NK-92 treated with Interleukin-12 subunit alpha and Interleukin-12 subunit beta, amount 100 ng/mL, for 24 hours (cell line): ENCODE measurements around the gene CNN2.

Source experiments
- DNase-seq: peaks from one replicate; lab custom pipeline; 2025; lab: John Stamatoyannopoulos, UW

Gene CNN2

DNA sequence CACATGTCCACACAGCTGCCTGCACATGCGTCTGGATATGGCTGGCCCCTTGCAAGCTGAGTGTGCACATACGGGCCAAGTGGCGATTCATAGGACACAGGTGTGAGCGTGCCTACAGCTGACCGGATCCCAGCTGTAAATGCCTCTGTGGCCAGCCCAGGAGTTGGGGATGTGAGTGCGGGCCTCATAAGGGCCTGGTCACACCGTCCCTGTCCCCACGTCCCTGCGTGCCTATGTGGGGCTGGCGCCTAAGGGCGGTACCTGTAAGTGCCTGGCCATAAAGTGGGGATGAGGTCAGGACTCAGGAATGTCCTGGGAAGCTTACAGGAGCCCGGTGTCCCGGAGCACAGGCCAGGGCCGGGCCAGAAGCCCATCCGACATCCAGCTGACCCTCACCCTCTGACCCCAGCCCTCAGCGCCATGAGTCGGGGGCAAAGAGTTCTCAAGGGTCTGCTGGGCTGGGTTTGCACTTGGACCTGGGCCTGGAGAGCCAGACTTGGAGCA, 39.2 kb downstream of the CNN2 start:
- DNase-seq, result no peak

DNA sequence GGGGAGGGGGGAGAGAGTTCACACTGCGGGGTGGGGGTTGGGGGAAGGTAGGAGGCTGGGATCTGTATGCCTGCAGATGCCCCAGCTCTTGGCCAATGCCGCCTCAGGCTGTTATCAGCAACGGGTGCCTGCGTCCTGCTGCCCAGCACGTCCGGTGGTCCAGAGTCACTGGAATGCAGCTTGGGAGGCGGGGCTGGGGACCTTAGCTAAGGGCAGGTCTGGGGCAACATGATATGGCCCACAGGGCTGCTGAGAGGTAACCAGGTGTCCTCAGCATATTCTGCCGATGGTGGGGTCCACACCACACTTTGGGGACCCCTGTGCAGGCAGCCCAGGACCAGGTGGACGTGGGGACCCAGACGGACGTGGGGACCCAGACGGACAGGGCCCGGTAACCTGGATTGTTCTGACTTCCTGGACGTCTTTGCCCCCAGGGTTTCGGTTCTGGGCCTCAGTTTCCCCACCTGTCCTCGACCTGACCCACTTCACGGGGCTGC, 39.9 kb downstream of the CNN2 start:
- DNase-seq, result no peak

DNA sequence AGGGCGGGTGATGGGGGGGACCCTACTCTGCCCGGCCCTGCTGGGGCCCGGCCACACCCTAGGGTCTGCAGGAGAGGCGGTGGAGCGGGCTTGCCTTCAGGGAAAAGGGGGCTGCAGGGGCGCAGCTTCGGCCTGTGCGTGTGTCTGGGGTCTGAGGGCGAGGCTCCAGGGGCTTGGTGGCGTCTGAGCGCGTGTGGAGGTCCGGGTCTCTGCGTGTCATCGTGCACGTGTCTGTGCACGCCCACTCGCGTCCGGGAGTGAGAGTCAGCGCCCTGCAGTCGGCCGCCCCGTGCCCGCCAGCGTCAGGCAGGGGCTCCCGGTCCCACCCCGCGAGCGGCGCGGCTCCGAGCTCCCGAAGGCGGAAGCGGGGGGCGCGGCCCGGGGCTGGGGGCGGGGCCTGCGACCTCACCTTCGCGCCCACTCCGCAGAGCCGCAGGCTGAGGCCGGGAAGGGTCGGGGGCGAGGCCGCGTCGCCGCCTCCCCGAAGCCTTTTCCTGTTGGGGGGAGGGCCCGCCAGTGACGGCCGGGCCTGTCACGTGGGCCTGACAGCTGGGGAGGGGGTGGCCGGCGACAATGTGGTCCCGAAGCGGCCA, 40.4 kb downstream of the CNN2 start, which contains the start of gene ARHGAP45:
Gene ARHGAP45, plus strand, starts transcription at position 420 of the 593 bp plus-strand sequence. CDS start 239 bp downstream, outside the sequence.
- peak; percentile 80 for DNase-seq

DNA sequence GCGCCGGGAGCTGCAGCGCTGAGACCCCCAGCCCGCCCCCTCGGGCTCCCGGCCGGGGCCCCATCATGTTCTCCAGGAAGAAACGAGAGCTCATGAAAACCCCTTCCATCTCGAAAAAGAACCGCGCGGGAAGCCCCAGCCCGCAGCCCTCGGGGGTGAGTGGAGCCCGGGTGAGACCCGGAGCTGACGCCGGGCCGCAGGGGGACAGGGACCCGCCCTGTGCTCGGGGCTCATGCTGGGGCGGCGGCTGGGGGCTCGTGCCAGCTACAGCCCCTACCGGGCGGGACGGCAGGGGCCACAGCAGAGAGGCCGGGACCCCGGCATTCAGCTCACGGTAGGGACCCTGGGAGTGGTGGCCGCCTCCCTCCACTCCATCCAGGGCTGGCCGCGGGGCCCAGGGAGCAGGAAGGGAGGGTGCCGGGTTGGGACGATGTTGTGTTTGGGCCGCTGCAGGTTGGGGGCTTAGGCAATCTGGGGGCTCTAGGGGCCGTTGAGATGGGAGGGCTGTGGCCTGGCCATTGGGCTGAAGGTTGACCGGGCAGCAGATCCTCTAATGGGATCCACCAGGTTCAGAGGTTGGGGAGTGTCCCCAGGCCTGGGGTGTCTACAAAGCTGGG, 41.0 kb downstream of the CNN2 start:
- peak; percentile 63 for DNase-seq

DNA sequence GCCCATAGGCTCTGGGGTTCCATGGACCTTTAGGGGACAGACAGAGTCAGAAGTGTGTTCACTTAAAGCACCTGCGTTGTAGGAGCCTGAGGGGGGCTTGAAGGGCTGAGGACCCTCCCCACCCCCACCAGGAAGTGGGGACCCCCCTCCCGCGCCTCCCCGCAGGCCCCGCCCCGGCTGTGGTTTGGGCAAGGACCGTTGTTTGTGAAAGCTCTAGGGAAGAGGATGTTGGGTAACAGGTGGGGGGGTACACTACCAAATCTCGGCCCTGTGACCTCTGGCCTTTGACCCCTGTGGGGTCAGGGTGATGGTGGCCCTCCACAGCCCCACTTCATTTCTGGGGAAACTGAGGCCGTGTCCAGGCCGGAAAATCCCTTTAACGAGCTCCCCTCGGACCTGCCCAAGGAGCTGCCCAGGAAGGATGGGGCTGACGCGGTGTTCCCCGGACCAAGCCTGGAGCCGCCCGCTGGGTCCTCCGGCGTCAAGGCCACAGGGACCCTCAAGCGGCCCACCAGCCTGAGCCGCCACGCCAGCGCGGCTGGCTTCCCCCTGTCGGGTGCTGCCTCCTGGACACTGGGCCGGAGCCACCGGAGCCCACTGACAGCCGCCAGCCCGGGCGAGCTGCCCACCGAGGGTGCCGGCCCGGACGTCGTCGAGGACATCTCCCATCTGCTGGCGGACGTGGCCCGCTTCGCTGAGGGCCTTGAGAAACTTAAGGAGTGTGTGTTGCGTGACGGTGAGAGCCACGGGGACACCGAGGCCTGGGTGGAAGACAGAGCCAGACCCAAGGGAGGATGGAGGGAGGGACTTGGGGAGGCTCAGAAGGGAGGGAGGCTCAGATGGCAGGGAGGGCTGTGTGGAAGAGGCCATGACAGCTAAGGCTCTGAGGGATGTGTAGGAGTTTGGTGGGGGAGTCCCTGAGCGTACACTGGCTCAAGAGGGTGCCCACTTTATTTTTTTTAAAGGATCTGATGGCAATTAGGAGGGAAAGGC, 41.9 kb downstream of the CNN2 start:
- peak; percentile 80 for DNase-seq

DNA sequence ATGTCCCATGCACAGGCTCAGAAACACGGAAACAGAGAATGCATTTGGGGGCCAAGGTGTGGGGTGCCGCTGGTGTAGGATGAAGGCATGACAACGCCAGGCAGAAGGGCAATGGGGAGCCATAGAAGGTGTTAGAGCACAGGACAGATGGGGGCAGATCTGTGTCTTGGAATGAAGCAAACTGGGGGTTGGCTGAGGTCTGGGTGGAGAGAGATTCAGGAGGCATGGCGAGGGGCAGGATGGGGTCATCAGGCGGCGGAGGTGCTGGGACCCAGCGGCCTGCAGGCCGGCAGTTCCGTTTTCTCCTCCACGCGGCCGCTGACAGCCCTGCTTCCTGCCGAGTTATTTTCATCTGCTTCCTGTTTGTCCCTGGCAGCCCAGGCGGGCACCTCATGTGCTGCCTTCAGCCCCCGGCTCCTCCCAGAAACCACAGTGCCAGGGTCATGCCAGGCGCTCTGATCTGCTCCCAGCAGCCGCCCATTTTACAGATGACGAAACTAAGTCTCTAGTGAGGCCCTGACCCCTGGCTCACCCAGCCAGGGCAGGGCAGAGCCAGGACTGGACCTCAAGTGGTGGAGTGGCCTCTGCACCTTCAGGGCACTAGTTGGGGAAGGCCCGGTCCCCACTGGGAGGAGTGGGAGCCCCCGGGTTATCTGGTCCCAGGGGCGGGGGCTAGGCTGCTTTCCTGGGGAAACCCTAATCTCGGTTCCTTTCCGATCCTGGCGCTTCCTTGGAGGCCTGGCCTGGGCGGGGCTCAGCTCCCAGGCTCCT, 42.8 kb downstream of the CNN2 start:
- DNase-seq, result peak; percentile 74

DNA sequence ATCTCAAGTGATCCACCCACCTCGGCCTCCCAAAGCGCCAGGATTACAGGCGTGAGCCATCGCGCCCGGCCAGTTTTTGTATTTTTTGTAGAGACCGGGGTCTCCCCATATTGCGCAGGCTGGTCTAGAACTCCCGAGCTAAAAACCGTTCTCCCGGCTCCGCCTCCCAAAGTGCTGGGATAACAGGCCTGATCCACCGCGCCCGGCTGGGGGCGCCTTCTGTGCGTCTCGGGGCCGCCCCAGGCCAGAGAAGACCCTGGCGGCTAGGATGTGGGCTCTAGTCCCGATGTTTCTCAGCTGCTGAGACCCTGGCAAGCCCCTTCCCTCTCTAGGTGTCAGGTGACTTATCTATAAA, 44.1 kb downstream of the CNN2 start:
- no peak for DNase-seq

DNA sequence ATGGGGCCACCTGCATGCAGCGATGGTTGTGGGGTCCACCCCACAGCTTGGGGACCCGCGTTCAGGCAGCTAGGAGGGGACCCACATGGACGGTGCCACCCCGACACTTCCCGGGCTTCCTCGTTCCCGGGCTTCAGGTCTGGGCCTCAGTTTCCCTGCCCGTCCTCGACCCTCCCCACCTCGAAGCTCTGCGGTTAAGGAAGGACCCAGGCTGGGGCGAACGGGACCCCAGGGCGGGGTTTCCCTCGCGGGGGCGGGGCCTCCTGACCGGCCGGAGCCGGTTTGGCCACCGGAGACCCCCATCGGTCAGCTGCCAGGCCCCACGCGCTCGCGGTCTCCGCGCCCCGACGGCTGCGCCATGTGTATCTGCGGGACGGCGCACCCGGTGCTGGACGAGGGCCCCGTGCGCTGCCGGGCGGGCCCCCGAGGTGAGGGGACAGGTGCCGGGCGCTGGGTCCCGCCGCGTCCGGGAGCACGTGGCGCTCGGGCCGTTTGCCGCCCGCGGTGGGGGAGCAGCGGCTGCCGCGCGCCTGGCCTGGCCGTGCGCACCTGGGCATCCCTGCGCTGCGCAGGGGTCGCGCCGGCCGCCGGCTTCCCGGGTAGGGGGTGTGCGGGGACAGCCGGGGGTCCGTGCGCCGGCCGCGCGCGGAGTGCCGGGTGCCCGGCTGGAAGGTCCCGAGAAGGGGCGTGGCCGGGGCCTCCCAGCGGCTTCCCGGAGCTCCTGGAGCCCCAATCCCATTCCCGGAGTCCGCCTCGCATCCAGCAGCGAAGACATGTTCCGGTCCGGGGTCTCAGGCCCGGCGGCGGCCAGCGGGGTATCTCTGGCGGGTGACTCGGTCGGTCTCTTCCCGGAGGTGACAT, 44.8 kb downstream of the CNN2 start:
- no peak for DNase-seq

DNA sequence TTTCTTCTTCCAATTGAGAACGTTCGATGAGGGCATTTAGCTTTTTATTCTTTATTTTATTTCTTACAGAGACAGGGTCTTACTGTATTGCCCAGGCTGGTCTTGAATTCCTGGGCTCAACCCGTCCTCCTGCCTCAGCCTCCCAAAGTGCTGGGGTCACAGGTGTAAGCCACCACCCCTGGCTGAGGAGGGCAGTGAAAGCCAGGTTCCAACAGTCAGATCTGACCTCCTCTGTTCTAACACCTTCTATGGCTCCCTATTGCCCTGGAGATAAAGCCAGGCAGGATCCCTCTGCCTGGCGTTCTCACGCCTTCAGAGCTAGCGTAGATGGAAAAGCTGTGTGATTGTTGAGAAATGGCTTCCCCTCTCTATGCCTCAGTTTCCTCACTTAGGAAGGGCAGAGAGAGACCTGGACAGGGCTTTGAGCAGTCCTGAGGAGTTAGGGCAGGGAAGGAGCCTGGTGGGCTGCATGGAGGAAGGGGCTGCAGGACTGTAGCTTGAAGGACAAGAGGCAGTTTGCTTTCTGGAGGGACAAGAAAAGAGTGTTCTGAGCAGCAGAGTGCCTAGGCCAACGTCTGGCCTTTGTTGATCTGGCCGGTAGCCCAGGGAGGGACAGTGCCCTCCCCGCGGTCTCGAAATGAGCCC, 46.1 kb downstream of the CNN2 start:
- no peak for DNase-seq

DNA sequence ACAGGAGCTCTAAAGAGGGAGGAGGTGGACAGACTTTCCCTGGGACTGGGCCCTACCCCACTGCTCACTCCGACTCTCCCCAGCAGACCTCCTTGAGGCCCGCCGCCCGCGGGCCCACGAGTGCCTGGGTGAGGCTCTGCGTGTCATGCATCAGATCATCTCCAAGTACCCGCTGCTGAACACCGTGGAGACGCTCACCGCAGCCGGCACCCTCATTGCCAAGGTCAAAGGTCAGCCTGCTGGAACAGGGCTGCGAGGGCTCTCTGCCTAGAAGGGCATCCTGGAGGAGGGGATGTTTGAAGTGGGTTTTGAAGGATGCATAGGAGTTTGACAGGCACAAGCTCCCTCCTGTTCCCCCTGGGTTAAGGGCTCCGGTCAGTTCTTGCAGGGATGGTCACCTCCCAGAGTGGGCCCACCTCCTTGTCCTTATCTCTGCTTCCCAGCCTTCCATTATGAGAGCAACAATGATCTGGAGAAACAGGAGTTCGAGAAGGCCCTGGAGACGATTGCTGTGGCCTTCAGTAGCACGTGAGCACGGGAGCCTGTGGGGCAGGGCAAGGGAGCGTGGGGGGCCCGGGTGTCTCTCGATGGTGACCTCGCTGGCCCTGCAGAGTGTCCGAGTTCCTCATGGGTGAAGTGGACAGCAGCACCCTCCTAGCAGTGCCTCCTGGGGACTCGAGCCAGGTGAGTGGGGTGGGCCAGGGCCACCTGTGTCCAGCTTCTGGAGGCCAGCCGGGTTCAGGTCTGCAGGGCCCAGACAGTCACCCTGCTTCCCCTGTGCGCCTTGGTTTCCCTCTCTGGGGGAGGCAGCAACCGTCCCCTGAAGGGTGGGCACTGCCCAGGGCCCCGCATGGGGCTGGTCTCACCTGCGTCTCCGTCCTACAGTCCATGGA, 46.9 kb downstream of the CNN2 start:
- no peak for DNase-seq

DNA sequence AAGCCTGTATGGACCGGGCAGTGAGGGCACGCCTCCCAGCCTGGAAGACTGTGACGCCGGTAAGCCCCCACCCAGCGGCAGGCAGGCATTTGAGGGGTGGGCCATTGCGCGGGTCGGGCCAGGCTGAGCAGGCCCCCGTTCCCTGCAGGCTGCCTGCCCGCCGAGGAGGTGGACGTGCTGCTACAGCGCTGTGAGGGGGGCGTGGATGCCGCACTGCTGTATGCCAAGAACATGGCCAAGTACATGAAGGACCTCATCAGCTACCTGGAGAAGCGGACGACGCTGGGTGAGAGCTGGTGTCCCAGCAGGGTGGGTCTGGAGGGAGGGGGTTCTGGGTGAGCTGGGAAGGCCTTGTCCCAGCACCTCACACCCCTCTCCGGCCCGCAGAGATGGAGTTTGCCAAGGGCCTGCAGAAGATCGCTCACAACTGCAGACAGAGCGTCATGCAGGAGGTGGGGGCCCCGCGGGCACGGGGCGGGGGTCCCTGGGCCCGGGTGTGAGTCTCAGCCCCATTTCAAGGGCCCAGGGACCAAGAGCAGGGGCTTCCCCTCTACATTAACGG, 47.6 kb downstream of the CNN2 start:
- DNase-seq, result no peak

DNA sequence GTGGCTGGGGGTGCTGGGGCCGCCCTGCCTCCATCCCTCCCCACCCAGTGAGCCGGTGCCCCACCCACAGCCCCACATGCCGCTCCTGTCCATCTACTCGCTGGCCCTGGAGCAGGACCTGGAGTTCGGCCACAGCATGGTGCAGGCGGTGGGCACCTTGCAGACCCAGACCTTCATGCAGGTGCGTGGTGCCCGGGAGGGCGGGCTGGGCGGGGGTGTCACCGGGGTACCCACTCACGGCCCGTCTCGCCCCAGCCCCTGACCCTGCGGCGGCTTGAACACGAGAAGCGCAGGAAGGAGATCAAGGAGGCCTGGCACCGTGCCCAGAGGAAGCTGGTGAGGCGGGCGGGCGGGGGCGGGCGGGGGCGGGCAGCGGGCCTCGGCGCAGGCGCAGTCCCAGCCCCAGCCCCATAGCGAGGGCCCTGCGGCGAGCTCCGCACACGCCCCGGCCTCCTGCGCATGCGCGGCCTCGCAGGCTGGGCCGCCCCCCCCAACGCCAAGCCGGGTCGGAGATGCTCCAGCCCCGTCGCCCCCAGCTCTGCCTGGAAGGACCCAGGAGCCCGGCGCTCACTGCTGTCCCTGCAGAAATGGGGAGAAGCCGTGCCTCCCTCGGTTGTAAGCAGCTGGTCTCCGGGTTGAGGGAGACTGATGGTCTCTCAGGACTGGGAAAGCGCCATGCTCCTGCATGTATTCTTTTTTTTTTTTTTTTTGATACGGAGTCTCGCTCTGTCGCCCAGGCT, 48.3 kb downstream of the CNN2 start:
- no peak for DNase-seq

DNA sequence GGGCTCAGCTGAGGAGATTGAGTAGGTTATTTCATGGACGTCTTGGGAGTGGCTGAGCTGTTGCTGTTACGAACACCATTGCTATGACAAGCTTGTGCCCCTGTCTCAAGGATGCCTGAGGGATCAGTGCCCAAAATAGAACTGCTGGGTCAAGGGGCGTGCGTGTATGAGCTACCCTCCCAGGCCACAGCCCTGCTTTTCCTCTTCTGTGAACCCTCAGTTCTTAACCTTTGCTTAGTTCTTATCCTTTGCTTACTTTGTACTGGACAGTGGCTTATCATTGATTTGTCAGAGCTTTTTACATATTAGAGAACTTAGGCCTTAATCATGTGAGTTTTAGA, 49.6 kb downstream of the CNN2 start:
- DNase-seq, result no peak

DNA sequence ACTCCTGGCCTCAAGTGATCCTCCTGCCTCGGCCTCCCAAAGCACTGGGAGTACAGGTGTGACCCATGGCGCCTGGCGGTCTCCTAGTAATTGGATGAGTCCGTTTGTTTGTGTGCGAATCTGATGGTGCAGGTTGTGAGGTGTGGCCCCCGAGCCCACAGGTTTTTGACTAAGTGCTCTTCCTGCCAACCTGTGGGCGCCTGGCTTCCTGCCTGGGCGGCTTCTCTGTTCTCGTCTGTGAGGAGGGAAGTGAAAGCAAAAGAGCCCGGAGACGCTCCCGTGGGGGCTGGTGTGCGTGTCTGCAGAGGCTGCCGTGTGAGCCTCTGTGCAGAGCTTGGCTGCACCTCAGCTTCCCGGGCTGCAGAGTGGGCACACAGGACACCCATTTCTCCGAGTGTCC, 50.5 kb downstream of the CNN2 start:
- DNase-seq, result peak; percentile 83

DNA sequence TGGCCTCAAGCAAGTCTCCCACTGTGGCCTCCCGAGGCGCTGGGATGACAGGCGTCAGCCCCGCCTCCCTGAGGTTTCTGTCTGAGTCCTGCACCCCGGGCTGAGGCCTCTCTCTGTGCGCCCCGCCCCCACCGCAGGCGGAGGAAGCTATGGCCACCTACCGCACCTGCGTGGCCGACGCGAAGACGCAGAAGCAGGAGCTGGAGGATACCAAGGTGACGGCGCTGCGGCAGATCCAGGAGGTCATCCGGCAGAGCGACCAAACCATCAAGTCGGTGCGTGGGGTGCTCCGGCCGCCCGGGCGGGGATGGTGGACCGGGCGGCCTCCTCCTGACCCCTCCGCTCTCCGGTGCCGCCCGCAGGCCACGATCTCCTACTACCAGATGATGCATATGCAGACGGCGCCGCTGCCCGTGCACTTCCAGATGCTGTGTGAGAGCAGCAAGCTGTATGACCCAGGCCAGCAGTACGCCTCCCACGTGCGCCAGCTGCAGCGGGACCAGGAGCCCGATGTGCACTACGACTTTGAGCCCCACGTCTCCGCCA, 53.2 kb downstream of the CNN2 start:
- DNase-seq, result no peak

DNA sequence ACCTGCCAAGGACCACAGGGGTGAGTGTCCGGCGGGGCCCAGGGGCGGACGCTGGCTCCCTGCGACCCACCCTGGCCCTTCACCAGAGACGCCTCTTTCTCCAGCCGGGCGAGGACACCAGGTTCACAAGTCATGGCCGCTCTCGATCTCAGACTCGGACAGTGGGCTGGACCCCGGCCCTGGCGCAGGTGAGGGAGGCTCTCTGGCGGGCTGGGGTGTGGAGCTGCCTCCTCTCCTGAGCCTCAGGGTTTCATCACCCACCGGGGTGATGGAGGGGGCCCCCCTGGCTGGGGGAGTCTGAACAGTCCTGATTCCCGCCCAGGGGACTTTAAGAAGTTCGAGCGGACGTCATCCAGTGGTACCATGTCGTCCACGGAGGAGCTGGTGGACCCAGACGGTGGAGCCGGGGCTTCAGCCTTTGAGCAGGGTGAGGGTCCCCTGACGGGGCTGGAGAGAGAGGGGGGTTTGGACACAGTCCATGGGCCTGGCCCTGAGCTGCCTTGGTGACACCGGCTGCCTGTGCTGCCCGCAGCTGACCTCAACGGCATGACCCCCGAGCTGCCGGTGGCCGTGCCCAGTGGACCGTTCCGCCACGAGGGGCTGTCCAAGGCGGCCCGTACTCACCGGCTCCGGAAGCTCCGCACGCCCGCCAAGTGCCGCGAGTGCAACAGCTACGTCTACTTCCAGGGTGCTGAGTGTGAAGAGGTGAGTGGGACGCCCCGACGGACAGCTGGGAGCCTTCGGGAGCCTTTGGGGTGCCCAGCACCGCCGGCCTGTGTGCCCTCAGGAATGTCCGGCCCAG, 54.2 kb downstream of the CNN2 start:
- DNase-seq, result no peak
